A549 (cell line): ENCODE measurements around the gene GPR12.

ENCODE experiments used
- BHLHE40 ChIP-seq: IDR thresholded peaks from 2 replicates; pipeline ENCODE4 v1.6.1; 2012; ENCODE audit warnings: low read depth, low read length, inconsistent platforms
- CTCF ChIP-seq: fragments of >200 bp; sonication (Bioruptor Twin); formaldehyde crosslinking; IDR thresholded peaks from 3 replicates; pipeline ENCODE4 v1.5.1; 2016
- HEYL ChIP-seq: fragments of 250-450 bp; sonication (Bioruptor Pico); IDR thresholded peaks from 2 replicates; pipeline ENCODE4 v1.8.0; 2021; ENCODE audit warnings: mild to moderate bottlenecking, moderate library complexity
- RAD21 ChIP-seq, 2 experiments: fragments of >200 bp in 1 of 2; sonication (Bioruptor Twin) in 1 of 2; formaldehyde crosslinking in 1 of 2; IDR thresholded peaks in 1 of 2; conservative IDR thresholded peaks in 1 of 2; 2 replicates in 1 of 2; 3 replicates in 1 of 2; pipeline ENCODE4 v1.6.1; 2012 to 2018; ENCODE audit warnings: inconsistent platforms in 1 of 2
- RCOR1 ChIP-seq: fragments of 150-350 bp; IDR thresholded peaks from 2 replicates; pipeline ENCODE4 v1.6.1; 2014; ENCODE audit warnings: antibody characterized with exemption, low read length, low read depth
- SMC3 ChIP-seq: fragments of >200 bp; sonication (Bioruptor Twin); formaldehyde crosslinking; IDR thresholded peaks from 3 replicates; pipeline ENCODE4 v1.6.1; 2018; ENCODE audit warnings: inconsistent platforms

- no peak for TF ChIP-seq CTCF
- no peak for TF ChIP-seq HEYL (CRISPR knock-in tag)
- TF ChIP-seq BHLHE40 = no peak
- no peak for TF ChIP-seq RAD21 (conservative IDR thresholded peaks at IDR 0.05 in 1 of 2, IDR thresholded peaks at IDR 0.05 in 1 of 2)
- no peak for TF ChIP-seq SMC3
- no peak for TF ChIP-seq RCOR1
These were observed 27.4 kb upstream of the GPR12 start for GRCh38 chr13:26787961-26788360.
